ENCODE data around the gene PRKN.

Gene PRKN

GRCh38 chr6:161442420-161442819, 1285.1 kb downstream of the PRKN start:
- TF ChIP-seq GLIS3 (CRISPR knock-in tag; IDR thresholded peaks at IDR 0.05) (no peak), ZFP3 (CRISPR knock-in tag; IDR thresholded peaks at IDR 0.05) (no peak), ZNF8 (CRISPR knock-in tag; IDR thresholded peaks at IDR 0.05) (no peak), ZC3H10 (CRISPR knock-in tag; IDR thresholded peaks at IDR 0.05) (no peak), SNAI2 (CRISPR knock-in tag; IDR thresholded peaks at IDR 0.05) (no peak), POU6F1 (CRISPR knock-in tag; IDR thresholded peaks at IDR 0.05; ENCODE audit: borderline replicate concordance, low read depth) (no peak), TOX (CRISPR knock-in tag; IDR thresholded peaks at IDR 0.05; ENCODE audit: borderline replicate concordance) (no peak), PATZ1 (CRISPR knock-in tag; IDR thresholded peaks at IDR 0.05; ENCODE audit: borderline replicate concordance) (no peak), ESRRG (CRISPR knock-in tag; IDR thresholded peaks at IDR 0.05) (no peak), RARB (CRISPR knock-in tag; IDR thresholded peaks at IDR 0.05) (no peak), TCF4 (CRISPR knock-in tag; IDR thresholded peaks at IDR 0.05; ENCODE audit: borderline replicate concordance) (no peak), ZFP30 (CRISPR knock-in tag; IDR thresholded peaks at IDR 0.05) (no peak)
- ATAC-seq: no peak

- no peak for ATAC-seq
- TF ChIP-seq SNAI2 (CRISPR knock-in tag; IDR thresholded peaks at IDR 0.05) (no peak), ZNF565 (CRISPR knock-in tag; conservative IDR thresholded peaks at IDR 0.05; ENCODE audit: low read depth) (no peak), ARNTL (CRISPR knock-in tag; IDR thresholded peaks at IDR 0.05; ENCODE audit: borderline replicate concordance, low read depth) (no peak), ZNF70 (CRISPR knock-in tag; IDR thresholded peaks at IDR 0.05) (no peak), CREB5 (CRISPR knock-in tag; IDR thresholded peaks at IDR 0.05; ENCODE audit: low read depth) (no peak), GLIS3 (CRISPR knock-in tag; IDR thresholded peaks at IDR 0.05) (no peak), TCF4 (CRISPR knock-in tag; IDR thresholded peaks at IDR 0.05; ENCODE audit: borderline replicate concordance) (no peak), ZC3H10 (CRISPR knock-in tag; IDR thresholded peaks at IDR 0.05) (no peak), POU6F1 (CRISPR knock-in tag; IDR thresholded peaks at IDR 0.05; ENCODE audit: borderline replicate concordance, low read depth) (no peak), RARB (CRISPR knock-in tag; IDR thresholded peaks at IDR 0.05) (no peak), CSRNP3 (CRISPR knock-in tag; IDR thresholded peaks at IDR 0.05) (no peak), CSDC2 (CRISPR knock-in tag; IDR thresholded peaks at IDR 0.05) (no peak), BACH2 (CRISPR knock-in tag; IDR thresholded peaks at IDR 0.05; ENCODE audit: borderline replicate concordance) (no peak), ZNF8 (CRISPR knock-in tag; IDR thresholded peaks at IDR 0.05) (no peak), ZFP3 (CRISPR knock-in tag; IDR thresholded peaks at IDR 0.05) (no peak), TSHZ2 (CRISPR knock-in tag; IDR thresholded peaks at IDR 0.05) (no peak)
These were observed 1287.3 kb downstream of the PRKN start for GRCh38 chr6:161440299-161440698.

All from SK-N-SH treated with all-trans-retinoic acid at 6 μM for 48 hours (cell line).